SIG-M5 (cell line): Measurements from ENCODE around the gene ERGIC1.

Experiments used
- DNase-seq: peaks from one replicate; lab custom pipeline; 2025; lab: John Stamatoyannopoulos, UW

Gene ERGIC1

GRCh38 chr5:172984244-172984953 is 150.3 kb downstream of the ERGIC1 start:
- DNase-seq = peak; percentile 79

DNA sequence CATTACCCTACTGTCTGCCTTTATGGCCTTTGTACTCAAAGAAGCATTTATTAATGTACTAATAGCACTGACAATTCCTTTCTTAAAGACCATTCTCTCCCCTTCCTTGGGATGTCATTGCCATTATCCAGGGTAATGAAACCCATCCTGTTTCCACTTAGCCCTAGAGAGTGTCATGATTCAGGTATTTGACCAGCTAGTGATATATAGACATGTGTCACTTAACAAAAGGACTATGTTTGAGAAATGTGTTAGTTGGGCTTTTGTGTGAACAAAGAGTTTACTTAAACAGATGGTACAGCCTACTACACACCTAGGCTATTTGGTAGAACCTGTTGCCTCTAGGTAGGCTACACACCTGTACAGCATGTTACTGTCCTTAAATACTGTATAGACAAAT is 151.5 kb downstream of the ERGIC1 start:
- no peak for DNase-seq

DNA sequence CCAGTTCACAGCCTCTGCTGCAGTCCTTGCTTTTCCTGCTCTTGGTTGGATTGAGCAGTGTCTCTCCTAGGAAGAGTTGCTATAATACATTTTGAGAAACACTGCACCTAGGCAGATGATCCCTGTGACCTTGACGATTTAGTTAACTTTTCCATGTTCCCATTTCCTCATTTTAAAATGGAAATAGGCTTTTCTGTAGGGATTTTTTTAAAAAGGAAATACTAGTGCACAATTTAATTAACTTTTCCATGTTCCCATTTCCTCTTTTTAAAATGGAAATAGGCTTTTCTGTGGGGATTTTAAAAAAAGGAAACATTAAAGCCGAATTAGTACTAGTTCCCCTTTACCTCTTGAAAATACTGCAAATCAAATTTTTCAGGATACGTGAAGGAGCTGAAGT is 154.2 kb downstream of the ERGIC1 start:
- DNase-seq = no peak

GRCh38 chr5:172990776-172991175 is 156.7 kb downstream of the ERGIC1 start:
- DNase-seq = no peak

GRCh38 chr5:172994405-172994804 is 160.4 kb downstream of the ERGIC1 start:
- DNase-seq = no peak

- no peak for DNase-seq
Measured at GRCh38 chr5:172999372-172999973, 165.4 kb downstream of the ERGIC1 start.

DNA sequence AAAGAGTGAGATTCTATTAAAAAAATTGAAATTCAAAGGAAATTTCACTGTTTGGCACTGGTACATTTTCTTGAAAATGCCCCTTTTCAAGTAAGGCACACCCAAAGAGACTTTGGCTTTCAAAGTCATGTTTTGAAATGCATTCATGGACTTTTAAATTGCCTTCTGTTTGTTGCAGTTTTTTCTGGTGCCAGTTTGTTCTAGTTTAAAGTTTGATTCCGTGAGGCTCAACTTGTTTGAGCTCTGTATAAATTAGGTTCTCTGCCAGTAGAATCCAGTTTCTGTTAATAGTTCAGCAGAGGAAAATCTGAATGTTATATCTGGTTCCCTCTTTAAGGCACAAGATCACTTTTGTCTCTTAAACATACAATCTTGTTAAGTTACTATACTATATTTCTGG is 165.9 kb downstream of the ERGIC1 start:
- no peak for DNase-seq

DNA sequence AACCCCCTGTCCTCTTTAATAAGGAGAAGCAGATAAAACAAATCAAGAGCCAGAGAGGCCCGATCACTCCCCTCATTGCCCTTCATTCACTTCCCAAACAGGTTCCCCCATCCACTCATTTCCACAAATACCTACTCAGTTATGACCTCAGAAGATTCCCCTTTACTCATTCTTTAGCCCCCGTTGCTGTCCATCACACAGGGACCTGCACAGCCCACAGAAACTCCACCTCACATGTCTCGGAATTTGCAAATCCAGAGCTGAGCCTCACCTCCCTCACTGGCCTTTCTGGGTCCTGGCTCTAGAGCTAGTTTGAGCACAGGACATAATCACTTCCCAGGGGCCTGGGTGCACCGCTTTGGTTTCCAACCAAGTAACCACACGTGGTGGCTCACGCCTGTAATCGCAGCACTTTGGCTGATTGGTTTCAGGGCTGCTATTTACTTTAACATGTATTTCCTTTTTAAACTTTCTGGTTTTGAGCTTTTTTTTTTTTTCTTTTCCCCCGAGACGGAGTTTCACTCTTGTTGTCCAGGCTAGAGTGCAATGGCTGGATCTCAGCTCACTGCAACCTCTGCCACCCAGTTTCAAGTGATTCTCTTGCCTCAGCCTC is 167.3 kb downstream of the ERGIC1 start:
- no peak for DNase-seq
